HT-29 (cell line): ENCODE measurements around the gene FHIT. TPM values are rescaled to one million over a fixed set of nuclear protein-coding genes. Genes with fewer than 3 reads are reported as not detected.

ENCODE experiments used
- DNase-seq: peaks from one replicate; pipeline ENCODE4 v3.0.0-alpha.2; 2015; ENCODE audit warnings: low spot score
- total RNA-seq: library from RNA; depleted of rRNA; stranded (reverse); fragments of >200 nt; shearing (Covaris generic); gene quantifications from 2 replicates; pipeline ENCODE4 v1.2.3, GENCODE V29; 2014

FHIT gene
- total RNA-seq, 1 experiment from 2014 or later, result not detected

- no peak for DNase-seq
These were observed 476.6 kb downstream of the FHIT start for GRCh38 chr3:60774617-60775016.

DNA sequence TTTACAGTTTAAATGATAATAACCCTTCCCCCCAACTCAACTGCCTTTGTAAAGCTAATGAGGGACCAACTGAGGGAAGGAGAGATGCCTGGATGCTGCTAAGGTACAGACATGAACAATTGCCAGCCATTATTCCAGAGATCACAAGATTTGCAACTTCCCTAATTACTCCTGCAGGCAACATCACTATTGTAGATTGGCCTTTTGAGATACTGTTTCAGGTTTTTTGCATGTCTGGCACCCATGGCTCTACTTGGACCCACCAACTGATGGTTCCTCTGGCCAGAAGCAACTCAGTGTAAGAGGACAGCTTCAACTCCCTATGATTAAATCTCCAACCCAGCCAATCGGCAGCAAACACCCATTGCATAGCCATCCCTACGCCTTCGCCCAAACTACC, 478.7 kb downstream of the FHIT start:
- no peak for DNase-seq

GRCh38 chr3:60771766-60772165, 479.5 kb downstream of the FHIT start:
- DNase-seq, result no peak

DNA sequence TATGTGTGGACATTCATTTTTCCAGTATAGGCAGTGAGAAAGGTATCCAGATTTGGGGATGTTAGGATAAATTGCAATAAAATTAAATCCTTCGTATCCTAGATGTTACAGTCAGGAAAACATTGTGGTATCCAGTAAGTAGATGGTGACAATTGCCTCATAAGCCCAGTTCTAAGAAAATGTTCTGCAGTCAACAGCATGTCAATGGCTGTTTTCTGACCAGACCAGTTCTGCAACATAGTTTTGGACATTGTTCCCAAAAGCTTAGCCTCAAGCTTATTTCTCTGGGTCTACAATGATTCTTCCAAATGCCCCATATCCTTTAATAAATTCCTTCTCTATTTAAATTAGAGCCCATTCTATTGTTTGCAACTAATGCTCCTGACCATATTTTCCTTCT, 480.7 kb downstream of the FHIT start:
- DNase-seq, result no peak

- no peak for DNase-seq
These were observed 483.7 kb downstream of the FHIT start for GRCh38 chr3:60767536-60767935.

- no peak for DNase-seq
These were observed 485.5 kb downstream of the FHIT start for GRCh38 chr3:60765776-60766175.

- no peak for DNase-seq
These were observed 486.4 kb downstream of the FHIT start for GRCh38 chr3:60764870-60765269.

DNA sequence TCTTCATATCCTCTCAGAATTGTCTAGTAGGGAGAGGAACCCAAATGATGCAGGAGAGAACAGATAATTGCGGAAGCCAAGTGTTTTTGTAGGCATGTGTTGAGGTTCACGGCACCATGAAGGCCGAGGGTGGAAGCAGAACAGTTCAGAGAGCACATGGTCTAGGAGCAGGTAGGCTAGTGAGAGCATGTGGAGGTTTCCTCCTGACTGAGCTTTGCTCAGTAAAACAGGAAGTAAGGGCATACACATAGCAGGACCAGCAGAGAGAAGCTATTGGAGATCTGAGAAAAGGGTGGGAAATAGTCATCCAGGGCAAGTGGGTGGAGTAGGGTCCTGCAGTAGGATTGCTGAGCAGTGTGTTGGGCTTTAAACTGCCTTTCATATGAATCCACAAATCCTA, 491.1 kb downstream of the FHIT start:
- DNase-seq, result no peak

- no peak for DNase-seq
These were observed 491.8 kb downstream of the FHIT start for GRCh38 chr3:60759439-60759838.

DNA sequence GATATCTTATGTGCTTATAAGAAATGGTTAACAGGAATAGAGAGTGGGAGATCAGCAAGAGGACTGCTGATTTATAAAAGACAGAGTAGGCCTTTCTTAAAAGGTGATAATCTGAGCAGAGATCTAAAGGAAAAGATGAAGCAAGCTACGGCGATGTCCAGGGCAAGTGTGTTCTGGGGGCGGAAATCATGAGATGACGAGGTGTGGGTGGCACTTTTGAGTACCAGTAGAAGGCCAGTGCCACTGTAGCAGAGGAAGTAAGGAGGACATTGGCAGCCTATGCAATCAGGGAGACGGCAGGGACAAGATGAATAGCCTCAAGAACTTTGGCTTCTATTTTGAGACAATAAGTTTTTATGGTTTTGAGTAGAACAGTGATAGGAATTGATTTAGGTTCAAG, 492.4 kb downstream of the FHIT start:
- no peak for DNase-seq

DNA sequence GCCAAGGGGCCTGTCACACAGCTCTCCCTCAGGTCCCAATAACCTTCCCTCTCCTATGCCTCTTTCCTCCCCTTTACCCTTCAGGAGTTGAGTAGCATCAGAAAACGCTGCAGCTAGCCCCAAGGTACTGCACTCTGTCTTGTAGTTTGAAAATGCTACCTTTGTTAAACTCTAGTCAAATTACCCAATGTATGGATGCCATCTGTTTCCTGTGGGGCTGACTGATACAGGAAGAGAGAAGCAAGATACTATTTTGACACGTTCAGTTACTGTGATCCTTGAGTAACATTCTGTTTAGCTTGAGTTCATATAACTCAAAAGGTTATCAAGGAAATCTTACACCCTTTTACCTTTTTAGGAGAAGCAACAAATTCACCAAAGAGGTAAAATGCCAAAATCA, 493.1 kb downstream of the FHIT start:
- DNase-seq, result no peak

GRCh38 chr3:60757724-60758123, 493.5 kb downstream of the FHIT start:
- no peak for DNase-seq

DNA sequence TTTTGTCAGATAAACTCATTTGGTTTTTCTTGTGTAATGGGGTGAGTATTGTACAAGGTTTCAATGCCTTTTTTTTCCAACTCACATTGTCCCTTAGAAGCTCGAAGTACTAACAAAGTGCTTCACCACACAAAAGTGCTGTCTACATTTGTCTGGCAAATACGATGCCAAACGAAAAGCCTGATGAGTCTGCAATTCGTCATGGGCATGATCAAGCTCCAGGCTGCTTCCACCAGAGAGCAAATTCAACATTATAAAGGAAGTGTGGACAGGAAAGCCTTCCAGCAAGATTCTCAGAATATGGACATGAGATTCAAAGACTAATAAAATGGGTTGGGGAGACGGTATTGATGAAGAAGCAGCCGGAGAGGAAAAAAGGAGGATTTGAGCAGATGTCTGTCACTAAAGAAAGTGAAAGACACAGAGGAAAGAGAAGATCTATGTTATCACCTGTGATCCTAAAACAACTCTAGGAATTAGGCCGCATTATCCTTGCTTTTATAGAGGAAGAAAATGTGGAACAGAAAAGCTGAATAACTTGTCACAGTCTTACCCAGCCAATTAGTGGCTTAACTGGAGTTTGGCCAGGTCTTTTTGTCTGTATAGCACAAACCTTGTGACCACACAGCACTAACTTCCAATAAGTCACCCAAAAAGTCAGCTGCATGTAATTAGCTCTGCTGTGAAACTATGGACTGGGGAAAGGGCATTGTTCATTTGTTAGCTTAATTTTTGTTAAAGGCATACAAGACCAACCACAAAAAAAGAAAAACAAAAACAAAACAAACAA, 494.8 kb downstream of the FHIT start:
- no peak for DNase-seq

GRCh38 chr3:60755094-60755493, 496.2 kb downstream of the FHIT start:
- peak; percentile 1 for DNase-seq

- no peak for DNase-seq
These were observed 496.6 kb downstream of the FHIT start for GRCh38 chr3:60754617-60755016.

- DNase-seq, result no peak
These were observed 498.4 kb downstream of the FHIT start for GRCh38 chr3:60752809-60753208.

DNA sequence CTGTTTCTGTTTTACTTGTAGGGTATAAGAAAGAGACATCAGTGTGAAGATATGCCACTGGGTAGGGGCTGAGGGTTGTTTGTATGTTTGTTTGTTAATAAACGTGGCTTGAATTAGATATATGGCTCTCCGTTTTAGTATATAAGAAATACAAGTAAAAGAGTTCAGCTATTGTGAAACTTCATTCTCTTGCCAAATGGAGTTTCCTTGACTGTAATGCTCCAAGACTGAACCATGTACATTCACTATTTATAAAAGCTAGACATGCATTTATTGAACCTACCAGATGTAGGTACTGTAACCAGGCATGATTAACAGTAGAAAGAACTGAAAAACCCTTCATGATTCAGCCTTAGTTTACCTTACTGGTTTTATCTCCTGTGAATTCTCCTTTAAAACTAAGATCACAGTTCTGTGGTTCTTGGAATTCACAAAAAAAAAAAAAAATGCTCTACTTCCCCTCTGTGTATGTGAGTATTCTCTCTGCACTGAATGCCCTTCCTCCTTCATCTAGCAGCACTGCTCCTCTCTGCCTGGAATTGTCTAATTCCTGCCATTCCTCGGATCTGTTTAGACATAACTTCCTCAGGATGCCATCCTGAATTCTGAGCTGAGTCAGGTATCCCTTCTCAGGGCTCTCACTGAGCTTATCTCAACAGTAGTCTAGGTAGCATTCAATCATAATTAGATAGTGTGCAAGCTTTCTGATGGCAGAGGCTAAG, 504.4 kb downstream of the FHIT start:
- DNase-seq, result no peak

GRCh38 chr3:60746043-60746638, 505.1 kb downstream of the FHIT start:
- DNase-seq, result no peak

GRCh38 chr3:60743631-60744164, 507.6 kb downstream of the FHIT start:
- no peak for DNase-seq

DNA sequence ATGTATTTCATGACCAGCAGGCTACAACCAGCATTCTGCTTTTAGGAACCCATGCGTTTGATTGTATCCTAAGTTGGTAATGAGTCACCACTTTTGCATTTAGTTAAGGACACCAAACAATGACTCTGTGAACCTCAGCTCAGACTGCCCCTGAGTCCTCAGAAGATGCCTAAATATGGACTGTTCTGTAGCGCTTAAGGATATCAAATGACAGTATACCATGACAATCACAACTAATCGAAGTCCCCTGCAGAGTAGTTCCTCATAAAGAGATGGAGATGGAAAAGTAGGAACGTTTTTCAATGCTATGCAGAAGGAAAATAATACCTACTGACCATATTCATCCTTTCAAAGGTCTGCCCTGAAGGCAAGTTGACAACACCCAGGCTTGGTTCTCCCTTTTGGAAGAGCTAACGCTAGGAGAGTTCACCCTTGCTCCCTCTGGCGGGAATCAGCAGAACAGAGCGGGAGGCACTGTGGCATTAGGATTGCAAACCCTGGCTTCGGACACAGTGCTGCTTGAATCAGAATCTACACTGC, 508.6 kb downstream of the FHIT start:
- DNase-seq, result peak; percentile 3

GRCh38 chr3:60737633-60738399, 513.4 kb downstream of the FHIT start:
- DNase-seq, result no peak
